Measurements from ENCODE around the gene SGMS1.
"Not testable (repeated sequence)": the region's sequence is repeated elsewhere in the genome, so short reads cannot be mapped to it uniquely, and the experiment has no call there.

Gene SGMS1

GRCh38 chr10:50563906-50564305 lies 59.9 kb downstream of the SGMS1 start:
- H3K4me3 ChIP-seq: no peak overlapping the region
- no peak overlapping the region for H3K27ac ChIP-seq

- H3K4me3 ChIP-seq: no peak overlapping the region
- peak overlapping the region in 3 of 21 experiments; percentile 26 to 62 (median 47) for H3K27ac ChIP-seq
These were observed 61.9 kb downstream of the SGMS1 start for GRCh38 chr10:50561816-50562215.

GRCh38 chr10:50561266-50561665 lies 62.5 kb downstream of the SGMS1 start:
- H3K4me3 ChIP-seq: no peak overlapping the region
- H3K27ac ChIP-seq: peak overlapping the region in 3 of 21 experiments; percentile 26 to 62 (median 47)

- Histone ChIP-seq H3K4me3 (no peak overlapping the region), H3K27ac (no peak overlapping the region)
These were observed 63.4 kb downstream of the SGMS1 start for GRCh38 chr10:50560370-50560769.

GRCh38 chr10:50558371-50558770 lies 65.4 kb downstream of the SGMS1 start:
- peak overlapping the region in 1 of 21 experiments; percentile 10 for H3K27ac ChIP-seq

GRCh38 chr10:50557130-50557682 lies 66.5 kb downstream of the SGMS1 start:
- Histone ChIP-seq H3K4me3 (no peak overlapping the region), H3K27ac (no peak overlapping the region)

More at GRCh38 chr10:50558371-50558770, 65.4 kb downstream of the SGMS1 start:
- H3K4me3 ChIP-seq: no peak overlapping the region

GRCh38 chr10:50556237-50557120 lies 67.3 kb downstream of the SGMS1 start:
- H3K4me3 ChIP-seq: no peak overlapping the region
- H3K27ac ChIP-seq: peak overlapping the region in 3 of 21 experiments; percentile 0 to 18 (median 4)

GRCh38 chr10:50554995-50555568 lies 68.7 kb downstream of the SGMS1 start:
- H3K27ac ChIP-seq: peak overlapping the region in 5 of 21 experiments; percentile 1 to 33 (median 26)
- no peak overlapping the region for H3K4me3 ChIP-seq

GRCh38 chr10:50554376-50554994 lies 69.3 kb downstream of the SGMS1 start:
- Histone ChIP-seq H3K27ac (peak overlapping the region in 5 of 21 experiments; percentile 1 to 33 (median 26)), H3K4me3 (no peak overlapping the region)

- H3K27ac ChIP-seq: no peak overlapping the region
- H3K4me3 ChIP-seq: no peak overlapping the region
These were observed 70.8 kb downstream of the SGMS1 start for GRCh38 chr10:50552771-50553535.

- Histone ChIP-seq H3K4me3 (no peak overlapping the region), H3K27ac (peak overlapping the region in 1 of 21 experiments; percentile 17)
These were observed 71.4 kb downstream of the SGMS1 start for GRCh38 chr10:50552308-50552707.

- Histone ChIP-seq H3K4me3 (no peak overlapping the region), H3K27ac (peak overlapping the region in 2 of 21 experiments; percentile 11 to 17)
These were observed 71.9 kb downstream of the SGMS1 start for GRCh38 chr10:50551894-50552293.

GRCh38 chr10:50550291-50550839 lies 73.4 kb downstream of the SGMS1 start:
- H3K27ac ChIP-seq: peak overlapping the region in 1 of 21 experiments; percentile 24
- no peak overlapping the region for H3K4me3 ChIP-seq

- not testable (repeated sequence) for H3K4me3 ChIP-seq, H3K27ac ChIP-seq
These were observed 74.6 kb downstream of the SGMS1 start for GRCh38 chr10:50549186-50549585.

GRCh38 chr10:50548481-50548880 lies 75.3 kb downstream of the SGMS1 start:
- not testable (repeated sequence) for H3K27ac ChIP-seq, H3K4me3 ChIP-seq

- not testable (repeated sequence) for H3K4me3 ChIP-seq, H3K27ac ChIP-seq
These were observed 77.5 kb downstream of the SGMS1 start for GRCh38 chr10:50546287-50546686.

- H3K27ac ChIP-seq: no peak overlapping the region
- no peak overlapping the region for H3K4me3 ChIP-seq
These were observed 77.9 kb downstream of the SGMS1 start for GRCh38 chr10:50545846-50546245.

- Histone ChIP-seq H3K4me3 (no peak overlapping the region), H3K27ac (peak overlapping the region in 1 of 21 experiments; percentile 8)
These were observed 78.8 kb downstream of the SGMS1 start for GRCh38 chr10:50544857-50545429.

All from skin epidermis (tissue), 12 donors.